ENCODE results near the gene EIF3F.

EIF3F gene

DNA sequence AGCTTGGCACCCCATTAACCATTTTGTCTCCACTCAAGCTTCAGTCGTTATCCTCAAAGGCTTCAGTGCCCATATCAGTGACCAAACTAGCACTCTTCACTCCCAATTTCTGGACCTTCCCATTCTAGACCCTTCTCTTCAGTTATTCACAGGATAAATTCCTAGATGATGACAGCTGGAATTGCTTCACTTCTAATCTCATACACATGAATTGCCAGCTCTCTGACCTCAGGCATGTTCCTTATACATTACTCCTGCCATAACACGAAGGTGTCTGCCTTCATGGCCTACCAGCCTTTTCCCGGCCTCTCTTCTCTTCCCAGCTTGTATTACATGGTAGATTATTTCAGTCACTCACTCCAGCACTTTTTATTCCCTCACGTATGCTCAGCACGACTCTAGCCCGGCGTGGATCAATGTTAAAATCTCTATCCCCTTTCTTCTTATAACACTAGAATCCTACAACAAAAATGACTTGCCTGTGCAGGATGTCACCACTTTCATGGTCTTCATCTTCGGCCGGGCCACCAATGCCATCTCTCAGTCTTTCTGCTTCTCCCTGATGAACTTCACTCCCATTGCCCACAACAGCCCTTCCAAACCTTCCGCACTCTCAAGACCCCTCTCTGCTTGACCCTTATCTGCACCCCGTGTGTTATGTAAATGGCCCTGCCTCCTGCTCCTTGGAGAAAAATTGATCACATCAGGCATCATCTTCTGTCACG lies 36.9 kb downstream of the EIF3F start:
- DNase-seq: no peak

DNA sequence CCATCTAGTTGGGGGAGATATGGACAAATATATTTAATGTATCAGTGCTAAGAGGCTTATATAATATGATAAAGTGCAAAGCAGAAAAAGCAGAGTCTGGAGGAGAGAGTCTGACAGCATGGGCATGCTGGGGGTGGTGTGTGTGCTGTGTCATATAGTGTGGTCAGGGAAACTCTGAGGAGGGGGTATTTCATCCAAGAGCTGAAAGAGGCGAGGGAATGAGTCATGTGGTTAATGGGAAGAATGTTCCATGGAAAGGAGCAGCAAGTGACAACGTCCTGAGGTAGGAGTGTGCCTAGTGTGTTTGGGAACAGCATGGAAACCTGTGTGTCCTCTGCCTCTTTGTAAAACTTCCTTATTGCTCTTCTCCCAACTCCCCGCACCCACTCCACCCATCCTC lies 38.0 kb downstream of the EIF3F start:
- DNase-seq: no peak

DNA sequence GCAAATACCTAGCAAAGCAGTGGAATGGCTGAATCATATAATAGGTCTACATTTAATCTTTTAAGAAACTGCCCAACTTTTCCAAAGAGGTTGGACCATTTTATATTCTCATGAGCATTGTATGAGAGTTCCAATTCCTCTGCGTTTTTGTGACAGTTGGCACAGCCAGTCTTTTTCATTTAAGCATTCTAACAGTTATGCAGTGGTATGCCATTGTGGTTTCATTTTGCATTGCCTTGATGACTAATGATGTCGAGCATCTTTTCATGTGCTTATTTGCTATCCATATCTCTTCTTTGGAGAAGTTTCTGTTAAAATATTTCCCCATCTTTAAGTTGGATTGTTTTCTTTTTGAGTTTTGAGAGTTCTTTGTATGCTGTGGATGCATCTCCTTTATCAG lies 38.7 kb downstream of the EIF3F start:
- no peak for DNase-seq

DNA sequence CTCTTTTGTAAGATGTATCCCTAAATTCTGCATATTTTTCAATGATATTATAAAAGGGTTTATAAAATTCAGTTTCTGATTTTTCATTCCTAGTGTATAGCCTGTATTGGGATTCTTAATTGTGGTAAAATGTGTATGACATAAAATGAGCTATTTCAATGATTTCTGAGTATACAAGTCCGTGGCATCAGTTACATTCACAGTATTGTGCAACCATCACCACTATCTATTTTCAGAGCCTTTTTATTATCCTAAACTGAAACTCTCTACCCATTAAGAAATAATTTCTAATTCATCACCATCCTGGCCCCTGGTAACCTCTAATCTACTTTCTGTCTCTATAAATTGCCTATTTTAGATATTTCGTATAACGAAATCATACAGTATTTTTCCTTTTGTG lies 39.8 kb downstream of the EIF3F start:
- no peak for DNase-seq

DNA sequence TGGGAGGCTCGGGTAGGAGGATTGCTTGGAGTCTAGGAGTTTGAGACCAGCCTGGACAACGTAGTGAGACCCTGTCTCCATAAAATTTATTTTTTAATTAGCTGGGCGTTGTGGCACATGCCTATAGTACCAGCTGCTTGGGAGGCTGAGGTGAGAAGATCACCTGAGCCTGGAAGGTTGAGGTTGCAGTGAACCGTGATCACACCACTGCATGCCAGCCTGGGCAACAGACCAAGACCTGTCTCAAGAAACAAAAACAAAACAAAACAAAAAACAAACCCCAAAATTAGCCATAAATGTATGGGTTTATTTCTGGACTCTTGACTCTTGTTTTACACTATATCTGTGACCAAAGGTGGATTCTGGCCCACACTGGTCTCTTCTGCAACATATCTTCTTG lies 41.6 kb downstream of the EIF3F start:
- DNase-seq: no peak

DNA sequence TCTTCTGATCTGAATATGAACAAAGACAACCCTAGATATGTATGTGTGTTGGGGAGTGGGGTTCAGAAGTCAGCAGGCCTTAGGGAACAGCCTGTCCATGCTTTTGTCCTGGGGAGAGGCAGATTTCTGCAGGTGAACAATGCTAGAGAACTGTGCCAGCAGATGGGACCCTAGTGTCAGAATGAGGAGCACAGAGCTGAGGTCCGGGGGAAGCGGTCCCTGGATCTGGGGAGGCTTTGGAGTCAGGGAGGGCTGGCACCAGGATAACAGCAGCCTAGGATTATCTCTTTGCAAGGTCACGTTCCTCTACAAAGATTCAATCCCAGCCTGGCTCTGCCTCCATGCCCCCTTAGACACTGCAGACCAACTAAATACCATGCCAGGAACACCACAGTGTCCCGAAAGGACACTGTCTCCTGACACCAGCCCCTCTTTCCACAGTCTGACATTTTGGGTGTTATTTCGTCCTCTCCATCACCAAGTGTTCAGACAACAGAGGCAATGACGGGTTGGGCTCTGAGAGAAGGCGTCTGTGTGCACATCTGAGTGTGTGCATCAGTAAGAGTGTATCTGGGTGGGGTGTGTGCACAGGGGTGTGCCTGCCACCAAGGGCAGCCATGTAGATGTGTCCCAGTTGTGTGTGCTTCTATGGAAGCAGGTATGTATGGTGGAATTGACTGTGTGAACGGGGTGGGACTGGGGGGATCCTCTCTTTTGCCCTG lies 43.5 kb downstream of the EIF3F start:
- DNase-seq: no peak

- DNase-seq: no peak
These were observed 44.3 kb downstream of the EIF3F start for GRCh38 chr11:8031248-8032115.

DNA sequence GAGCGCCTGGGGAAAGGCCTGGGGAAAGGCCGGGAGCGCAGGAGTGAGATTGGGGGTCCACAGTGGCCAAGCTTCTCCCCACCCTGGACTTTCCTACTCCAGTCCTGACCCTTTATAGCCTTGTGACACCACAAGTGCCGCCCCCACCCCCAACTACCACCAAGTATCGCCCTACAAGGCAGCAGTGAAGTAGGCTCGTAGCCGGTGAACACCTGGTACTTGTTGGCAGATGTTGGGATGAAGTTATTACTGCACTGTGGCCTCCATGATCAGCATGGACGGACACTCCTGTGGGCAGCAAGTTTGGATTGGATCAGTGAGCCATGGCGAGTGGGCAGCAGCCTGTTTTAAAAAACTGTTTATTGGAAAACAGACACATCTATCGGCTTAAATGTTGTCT lies 45.0 kb downstream of the EIF3F start:
- DNase-seq: no peak

GRCh38 chr11:8032576-8033304 lies 45.6 kb downstream of the EIF3F start:
- no peak for DNase-seq

DNA sequence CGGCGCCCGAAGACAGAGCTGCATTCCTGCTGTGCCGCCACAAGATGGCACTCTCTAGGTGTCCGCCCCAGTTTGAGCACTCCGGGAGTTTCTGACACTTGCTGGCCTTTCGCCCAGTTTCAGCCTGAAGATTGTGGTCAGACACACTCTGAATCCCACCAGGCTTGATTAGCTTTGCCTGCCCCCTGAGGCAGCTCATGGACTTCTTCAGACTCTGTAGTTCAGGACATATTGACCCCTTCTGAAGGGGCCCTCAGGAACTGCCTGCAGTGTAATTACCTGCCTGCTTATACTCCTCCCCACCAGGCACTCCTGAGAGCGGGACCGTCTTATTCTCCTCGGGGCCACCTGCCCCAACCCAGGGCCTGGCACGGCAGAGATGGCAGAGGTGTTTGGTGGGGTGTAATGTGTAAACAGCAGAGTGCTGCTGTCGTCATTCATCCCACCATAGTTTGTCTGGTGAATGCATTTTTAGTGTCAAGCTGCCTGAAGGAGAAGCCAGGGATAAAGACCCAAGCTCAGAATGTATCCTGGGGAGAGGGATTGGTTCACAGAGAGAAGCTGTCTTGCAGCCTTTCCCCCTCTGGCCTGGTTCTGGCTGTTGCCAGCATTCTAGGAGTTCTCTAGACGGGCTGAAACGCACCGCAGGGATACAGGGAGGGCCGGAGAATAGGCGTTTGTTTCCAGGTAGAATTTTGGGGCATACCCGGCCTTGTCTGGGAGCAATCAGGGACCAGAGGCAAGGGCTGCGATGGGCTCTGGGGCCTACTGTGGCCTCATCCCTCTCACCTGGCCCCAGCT lies 46.4 kb downstream of the EIF3F start:
- DNase-seq: no peak

GRCh38 chr11:8034106-8034585 lies 47.0 kb downstream of the EIF3F start:
- no peak for DNase-seq

DNA sequence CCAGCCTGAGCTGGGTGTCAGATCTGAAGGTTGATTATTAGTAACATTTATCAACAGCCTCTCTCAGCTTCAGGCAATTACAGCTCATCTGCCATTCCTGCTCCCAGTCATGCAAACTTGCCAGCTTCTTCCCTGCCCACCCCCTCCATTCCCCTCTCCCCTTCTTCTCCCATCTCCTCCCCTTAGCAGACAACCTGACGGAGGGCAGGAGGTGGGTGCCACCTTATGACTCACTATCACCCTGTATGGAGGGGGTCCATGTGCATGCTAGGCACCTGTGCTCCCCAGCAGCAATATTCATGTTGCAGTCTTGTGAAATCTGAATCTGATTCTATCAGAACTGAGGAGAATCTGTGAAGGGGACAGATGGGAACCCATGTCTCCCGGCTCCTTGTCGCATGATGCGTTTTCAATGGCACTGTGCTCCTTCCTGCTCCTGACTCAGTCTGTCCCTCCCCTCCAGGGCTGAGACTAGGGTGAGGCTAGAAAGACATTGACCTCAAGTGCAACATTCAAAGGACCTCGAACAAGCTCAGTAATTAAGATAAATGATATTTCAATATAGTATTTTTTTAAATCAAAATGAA lies 47.6 kb downstream of the EIF3F start:
- no peak for DNase-seq

DNA sequence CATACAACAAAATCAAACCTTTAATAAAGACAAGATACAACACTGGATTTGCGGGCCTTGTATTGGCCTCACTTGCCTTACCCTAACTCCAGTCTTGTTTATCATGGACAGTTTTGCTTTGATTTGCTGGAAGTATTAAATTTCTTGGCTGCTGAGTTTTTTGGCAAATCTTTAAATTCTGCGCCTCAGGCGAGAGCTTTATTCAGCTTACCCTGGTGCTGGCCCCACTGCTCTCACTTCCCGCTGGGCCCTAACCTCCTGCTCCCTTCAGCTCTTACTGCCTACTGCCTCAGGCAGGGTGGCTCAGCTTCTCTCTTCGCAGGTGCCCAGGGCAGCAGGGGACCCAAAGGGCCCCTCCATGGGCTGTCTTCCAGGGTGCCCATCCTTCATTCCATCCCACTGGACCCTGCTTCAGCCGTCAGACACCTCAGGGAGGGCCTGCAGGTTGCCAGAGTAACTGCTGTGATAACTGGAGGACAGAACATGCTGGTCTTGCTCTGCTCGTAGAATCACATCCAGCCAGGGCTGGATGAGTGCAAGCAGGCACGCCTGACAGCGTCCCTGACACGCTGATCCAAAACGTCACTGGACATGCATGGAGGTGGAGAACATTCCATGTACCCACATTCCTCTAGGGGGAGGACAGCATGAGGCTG lies 48.2 kb downstream of the EIF3F start:
- no peak for DNase-seq

DNA sequence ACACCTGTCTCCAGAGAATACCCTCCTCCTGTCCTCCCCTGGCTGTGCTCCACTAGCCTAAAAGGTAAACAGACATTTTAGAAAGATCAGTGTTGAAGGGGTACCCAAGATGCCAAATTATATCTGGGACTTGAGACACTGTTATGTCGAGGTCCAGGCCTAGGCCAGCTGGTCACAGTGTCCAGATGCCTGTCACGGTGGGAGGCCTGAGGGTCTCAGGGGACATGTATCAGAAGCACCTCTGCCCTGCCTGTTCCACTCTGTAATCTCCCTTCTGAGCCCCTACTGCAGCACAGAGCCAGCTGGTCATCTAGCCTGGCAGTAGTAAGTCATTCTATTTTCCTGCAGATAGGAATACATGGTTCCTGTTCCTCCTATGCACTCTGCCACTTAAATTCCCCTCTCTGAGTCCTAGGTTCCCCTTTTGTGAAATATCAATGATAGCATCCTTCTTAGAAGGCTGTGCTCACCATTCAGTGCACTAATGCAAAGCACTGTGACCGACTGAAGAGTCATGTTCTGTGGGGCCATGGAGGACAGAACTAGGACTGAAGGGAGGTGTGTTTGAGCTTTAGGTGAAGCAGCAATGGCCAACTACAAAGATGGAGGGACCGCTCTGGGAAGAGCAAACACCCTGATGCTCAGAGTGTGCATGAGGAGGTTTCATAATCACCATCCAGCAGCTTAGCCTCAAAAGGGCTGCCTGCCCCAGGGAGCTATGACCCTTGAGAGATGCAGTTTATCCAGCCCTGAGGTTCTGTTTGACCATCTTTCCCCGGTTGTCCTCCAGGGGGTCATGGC lies 49.1 kb downstream of the EIF3F start:
- DNase-seq: no peak

GRCh38 chr11:8036986-8037385 lies 49.8 kb downstream of the EIF3F start:
- no peak for DNase-seq

DNA sequence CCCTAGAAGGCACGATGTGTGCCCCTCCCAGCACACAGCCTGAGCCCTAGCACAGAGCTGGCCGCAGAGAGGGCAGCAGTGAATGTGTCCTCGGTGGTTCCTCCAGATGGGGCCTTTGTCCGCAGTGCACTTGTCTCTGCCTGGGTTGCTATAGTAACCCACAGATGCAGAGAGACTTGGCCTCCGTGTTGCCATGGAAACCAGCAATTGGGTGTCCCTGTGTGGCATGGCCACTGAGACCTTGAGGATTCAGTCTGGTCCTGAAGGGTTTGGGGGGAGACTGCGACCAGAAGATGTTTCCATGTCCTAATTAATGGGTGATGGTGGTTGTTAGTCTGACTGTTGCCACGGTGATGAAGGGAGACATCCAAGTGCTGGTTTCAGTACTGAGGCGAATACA lies 51.3 kb downstream of the EIF3F start:
- no peak for DNase-seq

- DNase-seq: no peak
These were observed 51.8 kb downstream of the EIF3F start for GRCh38 chr11:8038811-8039529.

DNA sequence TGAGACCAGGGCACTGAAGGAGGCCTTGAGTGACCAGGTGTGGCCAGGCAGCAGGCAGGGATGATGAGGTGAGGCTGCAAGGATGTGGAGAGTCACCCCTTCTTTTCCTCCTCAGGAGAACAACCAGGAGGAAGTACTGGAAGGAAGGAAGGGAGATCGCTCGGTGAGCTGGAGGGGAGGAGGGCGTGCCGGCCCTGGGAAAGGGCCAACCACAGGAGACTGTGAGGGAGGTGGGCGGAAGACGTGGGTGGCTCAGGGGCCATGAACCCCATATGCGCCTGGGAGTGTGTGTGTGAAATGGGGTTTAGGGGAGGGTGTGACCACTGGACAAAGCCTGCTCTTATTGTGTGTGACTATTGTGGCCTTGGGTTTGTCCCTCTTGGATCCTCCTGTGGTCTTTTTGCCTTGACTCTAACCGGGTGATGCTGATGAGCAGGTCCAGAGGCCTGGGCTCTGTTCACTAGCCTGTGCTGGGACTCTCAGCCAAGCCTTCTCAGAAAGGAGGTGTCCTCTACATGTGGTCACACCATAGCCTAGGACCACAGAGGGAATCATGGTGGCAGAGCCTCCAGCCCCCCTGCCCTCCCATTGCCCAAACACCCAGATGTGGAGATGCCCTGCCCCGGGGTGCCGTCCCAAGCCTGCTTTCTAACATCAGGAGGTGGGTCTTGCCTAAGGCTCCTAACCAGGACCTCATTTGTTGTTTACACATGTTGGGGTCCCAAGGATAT lies 52.6 kb downstream of the EIF3F start:
- DNase-seq: no peak

Measured in SIG-M5 (cell line).